Lower leg skin (tissue), 3 donors: Measurements from ENCODE around the gene NR2F1-AS1.

Experiments used
- CTCF ChIP-seq, 3 donors: fragments of 450-650 bp; IDR thresholded peaks; one replicate each; pipeline ENCODE4 v1.5.1; 2016; ENCODE audit warnings: antibody characterized with exemption in 3 of 3, mild to moderate bottlenecking in 3 of 3, moderate library complexity in 2 of 3
- POLR2A ChIP-seq, 2 donors: fragments of 450-650 bp; IDR thresholded peaks; one replicate each; pipeline ENCODE4 v1.6.1; 2016 to 2017; ENCODE audit warnings: antibody characterized with exemption in 2 of 2, mild to moderate bottlenecking in 1 of 2, moderate library complexity in 1 of 2

- no peak for TF ChIP-seq CTCF (IDR thresholded peaks at IDR 0.05)
- TF ChIP-seq POLR2A (IDR thresholded peaks at IDR 0.05) = no peak
These were observed 3.8 kb downstream of the NR2F1-AS1 start for GRCh38 chr5:93576994-93577853.
